Raji (cell line): ENCODE measurements around the gene ASB3.

Source experiments
- POLR2A ChIP-seq: IDR thresholded peaks from 2 replicates; pipeline ENCODE4 v1.6.1; 2011; ENCODE audit warnings: low read depth, low read length, control low read depth; ENCODE audit not compliant: insufficient read depth

The ASB3 gene

GRCh38 chr2:53756644-53757043 lies 30.1 kb downstream of the ASB3 start:
- no peak for TF ChIP-seq POLR2A

GRCh38 chr2:53755121-53755520 lies 31.6 kb downstream of the ASB3 start:
- TF ChIP-seq POLR2A: no peak

GRCh38 chr2:53753041-53753440 lies 33.7 kb downstream of the ASB3 start:
- no peak for TF ChIP-seq POLR2A

GRCh38 chr2:53752385-53752784 lies 34.4 kb downstream of the ASB3 start:
- TF ChIP-seq POLR2A: no peak

GRCh38 chr2:53751728-53752127 lies 35.0 kb downstream of the ASB3 start:
- TF ChIP-seq POLR2A: no peak

GRCh38 chr2:53750041-53750768 lies 36.5 kb downstream of the ASB3 start:
- TF ChIP-seq POLR2A: no peak

GRCh38 chr2:53744395-53745065 lies 42.2 kb downstream of the ASB3 start:
- no peak for TF ChIP-seq POLR2A

GRCh38 chr2:53740170-53740569 lies 46.6 kb downstream of the ASB3 start:
- no peak for TF ChIP-seq POLR2A

GRCh38 chr2:53739032-53739431 lies 47.7 kb downstream of the ASB3 start:
- no peak for TF ChIP-seq POLR2A

GRCh38 chr2:53737091-53737490 lies 49.7 kb downstream of the ASB3 start:
- no peak for TF ChIP-seq POLR2A

- TF ChIP-seq POLR2A: no peak
Measured at GRCh38 chr2:53729143-53729762, 57.5 kb downstream of the ASB3 start.

GRCh38 chr2:53727921-53728320 lies 58.8 kb downstream of the ASB3 start:
- TF ChIP-seq POLR2A: no peak

- no peak for TF ChIP-seq POLR2A
Measured at GRCh38 chr2:53725662-53726061, 61.1 kb downstream of the ASB3 start.

- TF ChIP-seq POLR2A: no peak
Measured at GRCh38 chr2:53724536-53724935, 62.2 kb downstream of the ASB3 start.

- TF ChIP-seq POLR2A: no peak
Measured at GRCh38 chr2:53715568-53715967, 71.2 kb downstream of the ASB3 start.

GRCh38 chr2:53711271-53711780 lies 75.4 kb downstream of the ASB3 start:
- TF ChIP-seq POLR2A: no peak
